ENCODE measurements around the gene SPATS2.

The SPATS2 gene

GRCh38 chr12:49325606-49326005, 41.7 kb upstream of the SPATS2 start:
- TF ChIP-seq, protein P1, sequence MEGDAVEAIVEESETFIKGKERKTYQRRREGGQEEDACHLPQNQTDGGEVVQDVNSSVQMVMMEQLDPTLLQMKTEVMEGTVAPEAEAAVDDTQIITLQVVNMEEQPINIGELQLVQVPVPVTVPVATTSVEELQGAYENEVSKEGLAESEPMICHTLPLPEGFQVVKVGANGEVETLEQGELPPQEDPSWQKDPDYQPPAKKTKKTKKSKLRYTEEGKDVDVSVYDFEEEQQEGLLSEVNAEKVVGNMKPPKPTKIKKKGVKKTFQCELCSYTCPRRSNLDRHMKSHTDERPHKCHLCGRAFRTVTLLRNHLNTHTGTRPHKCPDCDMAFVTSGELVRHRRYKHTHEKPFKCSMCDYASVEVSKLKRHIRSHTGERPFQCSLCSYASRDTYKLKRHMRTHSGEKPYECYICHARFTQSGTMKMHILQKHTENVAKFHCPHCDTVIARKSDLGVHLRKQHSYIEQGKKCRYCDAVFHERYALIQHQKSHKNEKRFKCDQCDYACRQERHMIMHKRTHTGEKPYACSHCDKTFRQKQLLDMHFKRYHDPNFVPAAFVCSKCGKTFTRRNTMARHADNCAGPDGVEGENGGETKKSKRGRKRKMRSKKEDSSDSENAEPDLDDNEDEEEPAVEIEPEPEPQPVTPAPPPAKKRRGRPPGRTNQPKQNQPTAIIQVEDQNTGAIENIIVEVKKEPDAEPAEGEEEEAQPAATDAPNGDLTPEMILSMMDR (IDR thresholded peaks at IDR 0.05; ENCODE audit: control extremely low read depth, extremely low read depth, low read depth, missing control alignments): no peak
- no peak for DNase-seq (ENCODE audit: extremely low spot score)
- ChIA-PET POLR2A (no interaction called here), CTCF (interaction anchor here (1.7 to 7.3 kb wide), 4 partner anchors 12 to 37 kb away, joined by 5 to 42 read pairs (median 24); partner anchors contain the start of genes C1QL4 and DNAJC22)

- POLR2A ChIA-PET: no interaction called here
- CTCF ChIA-PET: interaction anchor here (2.3 kb wide), 1 partner anchor 15 kb away, joined by 12 read pairs; no protein-coding TSS in a partner anchor
- DNase-seq (ENCODE audit: extremely low spot score): no peak
- TF ChIP-seq, protein P1 (IDR thresholded peaks at IDR 0.05; ENCODE audit: control extremely low read depth, extremely low read depth, low read depth, missing control alignments): no peak
These were observed 39.9 kb upstream of the SPATS2 start for GRCh38 chr12:49327368-49327767.

GRCh38 chr12:49327887-49328286, 39.4 kb upstream of the SPATS2 start:
- DNase-seq (ENCODE audit: extremely low spot score): no peak
- ChIA-PET POLR2A (no interaction called here), CTCF (interaction anchor here (6.1 kb wide), 1 partner anchor 21 kb away, joined by 88 read pairs; the partner anchor contains the start of gene DNAJC22)
- TF ChIP-seq, protein P1 (IDR thresholded peaks at IDR 0.05; ENCODE audit: control extremely low read depth, extremely low read depth, low read depth, missing control alignments): no peak

- ChIA-PET CTCF (interaction anchor here (1.5 to 7.3 kb wide), 4 partner anchors 14 to 33 kb away, joined by 5 to 109 read pairs (median 72); partner anchors contain the start of genes DNAJC22 and PRPH), POLR2A (no interaction called here)
- no peak for DNase-seq (ENCODE audit: extremely low spot score)
- TF ChIP-seq, protein P1 (IDR thresholded peaks at IDR 0.05; ENCODE audit: control extremely low read depth, extremely low read depth, low read depth, missing control alignments): no peak
These were observed 38.4 kb upstream of the SPATS2 start for GRCh38 chr12:49328816-49329215.

- POLR2A ChIA-PET: no interaction called here
- TF ChIP-seq, protein P1 (IDR thresholded peaks at IDR 0.05; ENCODE audit: control extremely low read depth, extremely low read depth, low read depth, missing control alignments): no peak
These were observed 37.1 kb upstream of the SPATS2 start for GRCh38 chr12:49330032-49330619.

DNA sequence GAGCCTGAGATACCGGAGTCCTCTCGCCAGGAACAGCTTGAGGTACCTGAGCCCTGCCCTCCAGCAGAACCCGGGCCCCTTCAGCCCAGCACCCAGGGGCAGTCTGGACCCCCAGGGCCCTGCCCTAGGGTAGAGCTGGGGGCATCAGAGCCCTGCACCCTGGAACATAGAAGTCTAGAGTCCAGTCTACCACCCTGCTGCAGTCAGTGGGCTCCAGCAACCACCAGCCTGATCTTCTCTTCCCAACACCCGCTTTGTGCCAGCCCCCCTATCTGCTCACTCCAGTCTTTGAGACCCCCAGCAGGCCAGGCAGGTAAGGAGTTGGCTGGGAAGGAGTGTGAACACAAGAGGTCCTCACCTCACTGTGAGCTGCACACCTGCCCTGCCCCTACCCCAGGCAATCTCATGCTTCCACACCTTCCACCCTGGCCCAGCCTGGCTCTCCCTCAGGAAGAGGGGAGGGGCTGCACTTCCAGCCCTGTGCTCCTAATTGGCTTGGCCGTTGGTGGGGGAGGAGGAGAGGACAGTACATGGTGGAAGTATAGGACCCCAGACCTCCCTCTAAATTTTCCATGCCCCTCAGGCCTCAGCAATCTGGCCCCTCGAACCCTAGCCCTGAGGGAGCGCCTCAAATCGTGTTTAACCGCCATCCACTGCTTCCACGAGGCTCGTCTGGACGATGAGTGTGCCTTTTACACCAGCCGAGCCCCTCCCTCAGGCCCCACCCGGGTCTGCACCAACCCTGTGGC, 36.5 kb upstream of the SPATS2 start:
- POLR2A ChIA-PET: interaction anchor here (1.2 kb wide), 1 partner anchor 8 kb away, joined by 4 read pairs; the partner anchor contains the start of gene TROAP
- no peak for DNase-seq (ENCODE audit: extremely low spot score)
- TF ChIP-seq, protein P1 (IDR thresholded peaks at IDR 0.05; ENCODE audit: control extremely low read depth, extremely low read depth, low read depth, missing control alignments): no peak
- CTCF ChIA-PET: interaction anchor here (0.7 to 7.3 kb wide), 20 partner anchors 8 to 250 kb away, joined by 3 to 109 read pairs (median 6); partner anchors contain the start of genes DNAJC22, PRPH, SPATS2 and TROAP

More at GRCh38 chr12:49330032-49330619, 37.1 kb upstream of the SPATS2 start:
- no peak for DNase-seq (ENCODE audit: extremely low spot score)
- CTCF ChIA-PET: interaction anchor here (1.5 to 7.3 kb wide), 5 partner anchors 12 to 45 kb away, joined by 5 to 109 read pairs (median 57); partner anchors contain the start of genes DNAJC22 and PRPH

All from GM10248 (cell line).